Measurements from ENCODE around the gene KRTAP12-4.
"Not testable (repeated sequence)": the region's sequence is repeated elsewhere in the genome, so short reads cannot be mapped to it uniquely, and the experiment has no call there.

The KRTAP12-4 gene

GRCh38 chr21:44654576-44655175 lies at the start of gene KRTAP12-4:
Gene KRTAP12-4, minus strand, starts transcription at chr21:44654659. Its CDS starts 45 bp downstream, at chr21:44654614.
- no peak for TF ChIP-seq ZNF274 (IDR thresholded peaks at IDR 0.05; ENCODE audit: low read depth, low read length)

GRCh38 chr21:44703731-44704635 lies 49.5 kb upstream of the KRTAP12-4 start:
- no peak for TF ChIP-seq ZNF274 (IDR thresholded peaks at IDR 0.05; ENCODE audit: low read depth, low read length)
- H3K4me3 ChIP-seq (ENCODE audit: low read length), result no peak overlapping the region

More at GRCh38 chr21:44654576-44655175, at the start of gene KRTAP12-4:
- H3K4me3 ChIP-seq (ENCODE audit: low read length), result no peak within 1 kb of the TSS

- TF ChIP-seq ZNF274 (IDR thresholded peaks at IDR 0.05; ENCODE audit: low read depth, low read length), result no peak
- no peak overlapping the region for H3K4me3 ChIP-seq (ENCODE audit: low read length)
Observed at GRCh38 chr21:44702973-44703730, 48.7 kb upstream of the KRTAP12-4 start.

GRCh38 chr21:44702111-44702972 lies 47.9 kb upstream of the KRTAP12-4 start:
- H3K4me3 ChIP-seq (ENCODE audit: low read length), result no peak overlapping the region
- TF ChIP-seq ZNF274 (IDR thresholded peaks at IDR 0.05; ENCODE audit: low read depth, low read length), result no peak

- no peak overlapping the region for H3K4me3 ChIP-seq (ENCODE audit: low read length)
- no peak for TF ChIP-seq ZNF274 (IDR thresholded peaks at IDR 0.05; ENCODE audit: low read depth, low read length)
Observed at GRCh38 chr21:44701541-44701940, 47.1 kb upstream of the KRTAP12-4 start.

GRCh38 chr21:44701023-44701400 lies 46.6 kb upstream of the KRTAP12-4 start:
- no peak for TF ChIP-seq ZNF274 (IDR thresholded peaks at IDR 0.05; ENCODE audit: low read depth, low read length)

GRCh38 chr21:44700101-44701022 lies 45.9 kb upstream of the KRTAP12-4 start:
- no peak for TF ChIP-seq ZNF274 (IDR thresholded peaks at IDR 0.05; ENCODE audit: low read depth, low read length)
- no peak overlapping the region for H3K4me3 ChIP-seq (ENCODE audit: low read length)

More at GRCh38 chr21:44701023-44701400, 46.6 kb upstream of the KRTAP12-4 start:
- no peak overlapping the region for H3K4me3 ChIP-seq (ENCODE audit: low read length)

GRCh38 chr21:44699502-44700001 lies 45.1 kb upstream of the KRTAP12-4 start:
- no peak for TF ChIP-seq ZNF274 (IDR thresholded peaks at IDR 0.05; ENCODE audit: low read depth, low read length)
- H3K4me3 ChIP-seq (ENCODE audit: low read length), result no peak overlapping the region

GRCh38 chr21:44697811-44698734 lies 43.6 kb upstream of the KRTAP12-4 start:
- H3K4me3 ChIP-seq (ENCODE audit: low read length), result no peak overlapping the region
- no peak for TF ChIP-seq ZNF274 (IDR thresholded peaks at IDR 0.05; ENCODE audit: low read depth, low read length)

GRCh38 chr21:44697172-44697810 lies 42.8 kb upstream of the KRTAP12-4 start, which contains the start of gene KRTAP10-12:
Gene KRTAP10-12, plus strand, starts transcription at chr21:44697172. Its CDS starts 30 bp downstream, at chr21:44697202.
- H3K4me3 ChIP-seq (ENCODE audit: low read length), result not testable (repeated sequence)

GRCh38 chr21:44696572-44696971 lies 42.1 kb upstream of the KRTAP12-4 start:
- H3K4me3 ChIP-seq (ENCODE audit: low read length), result no peak overlapping the region

More at GRCh38 chr21:44696572-44696971, 42.1 kb upstream of the KRTAP12-4 start:
- no peak for TF ChIP-seq ZNF274 (IDR thresholded peaks at IDR 0.05; ENCODE audit: low read depth, low read length)
